ENCODE measurements around the gene FBXO2.

FBXO2 gene

DNA sequence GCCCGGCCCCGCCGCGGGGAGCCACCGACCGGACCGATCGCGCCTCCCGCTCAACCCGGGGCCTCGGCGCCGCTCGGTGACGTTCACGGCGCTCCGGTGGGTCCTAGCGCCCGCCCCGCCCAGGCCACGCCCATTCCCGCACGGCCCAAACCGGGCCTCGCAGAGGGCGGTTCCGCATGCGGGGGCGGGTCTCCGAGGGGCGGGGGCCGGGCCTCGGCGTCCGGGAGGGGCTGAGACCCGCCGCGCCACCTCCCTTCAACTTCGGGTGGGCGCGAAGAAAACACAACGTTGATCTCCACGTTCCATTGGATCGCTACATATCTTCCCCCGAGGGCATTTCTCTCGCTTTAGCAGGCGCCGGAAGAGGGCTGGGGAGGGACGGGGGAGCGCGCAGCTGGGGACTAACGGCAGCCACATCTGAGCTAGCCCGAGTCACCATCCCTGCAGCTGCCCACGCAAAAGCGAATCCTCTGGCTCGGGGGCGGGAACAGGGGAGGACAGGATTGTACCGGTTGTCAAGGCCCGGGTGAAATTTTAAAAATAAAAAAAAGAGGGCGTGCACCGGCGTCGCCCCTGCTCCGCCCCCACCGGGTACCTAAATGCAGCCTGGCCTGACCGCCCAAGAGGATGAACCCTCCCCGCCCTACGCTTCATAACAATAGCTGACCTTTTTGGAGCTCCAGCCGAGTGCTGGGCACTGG lies 27.0 kb upstream of the FBXO2 start, which contains the start of gene MAD2L2:
Gene MAD2L2 (minus strand): TSS at position 78 of the 701 bp plus-strand sequence. CDS start 547 bp downstream, outside the sequence.
- Histone ChIP-seq H3K4me3 (ENCODE audit: severe bottlenecking) (peak within 1 kb of the TSS; percentile 68), H3K27me3 (ENCODE audit: insufficient read depth, poor library complexity, severe bottlenecking) (no peaks in the 10 kb centered on the region), H3K4me1 (ENCODE audit: insufficient read depth, poor library complexity, severe bottlenecking) (no peaks in the 10 kb centered on the region), H3K27ac (ENCODE audit: poor library complexity, severe bottlenecking) (peak within 1 kb of the TSS; percentile 37), H3K36me3 (ENCODE audit: low read depth) (peaks cover 14% of the 10 kb centered on the region), H3K9me3 (ENCODE audit: severe bottlenecking) (no peaks in the 10 kb centered on the region)
- DNase-seq (ENCODE audit: low spot score): peak; percentile 80
- TF ChIP-seq, protein P1, sequence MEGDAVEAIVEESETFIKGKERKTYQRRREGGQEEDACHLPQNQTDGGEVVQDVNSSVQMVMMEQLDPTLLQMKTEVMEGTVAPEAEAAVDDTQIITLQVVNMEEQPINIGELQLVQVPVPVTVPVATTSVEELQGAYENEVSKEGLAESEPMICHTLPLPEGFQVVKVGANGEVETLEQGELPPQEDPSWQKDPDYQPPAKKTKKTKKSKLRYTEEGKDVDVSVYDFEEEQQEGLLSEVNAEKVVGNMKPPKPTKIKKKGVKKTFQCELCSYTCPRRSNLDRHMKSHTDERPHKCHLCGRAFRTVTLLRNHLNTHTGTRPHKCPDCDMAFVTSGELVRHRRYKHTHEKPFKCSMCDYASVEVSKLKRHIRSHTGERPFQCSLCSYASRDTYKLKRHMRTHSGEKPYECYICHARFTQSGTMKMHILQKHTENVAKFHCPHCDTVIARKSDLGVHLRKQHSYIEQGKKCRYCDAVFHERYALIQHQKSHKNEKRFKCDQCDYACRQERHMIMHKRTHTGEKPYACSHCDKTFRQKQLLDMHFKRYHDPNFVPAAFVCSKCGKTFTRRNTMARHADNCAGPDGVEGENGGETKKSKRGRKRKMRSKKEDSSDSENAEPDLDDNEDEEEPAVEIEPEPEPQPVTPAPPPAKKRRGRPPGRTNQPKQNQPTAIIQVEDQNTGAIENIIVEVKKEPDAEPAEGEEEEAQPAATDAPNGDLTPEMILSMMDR (IDR thresholded peaks at IDR 0.05; ENCODE audit: poor library complexity, severe bottlenecking): no peak
- peak; percentile 89 for ATAC-seq (ENCODE audit: low read depth)

DNA sequence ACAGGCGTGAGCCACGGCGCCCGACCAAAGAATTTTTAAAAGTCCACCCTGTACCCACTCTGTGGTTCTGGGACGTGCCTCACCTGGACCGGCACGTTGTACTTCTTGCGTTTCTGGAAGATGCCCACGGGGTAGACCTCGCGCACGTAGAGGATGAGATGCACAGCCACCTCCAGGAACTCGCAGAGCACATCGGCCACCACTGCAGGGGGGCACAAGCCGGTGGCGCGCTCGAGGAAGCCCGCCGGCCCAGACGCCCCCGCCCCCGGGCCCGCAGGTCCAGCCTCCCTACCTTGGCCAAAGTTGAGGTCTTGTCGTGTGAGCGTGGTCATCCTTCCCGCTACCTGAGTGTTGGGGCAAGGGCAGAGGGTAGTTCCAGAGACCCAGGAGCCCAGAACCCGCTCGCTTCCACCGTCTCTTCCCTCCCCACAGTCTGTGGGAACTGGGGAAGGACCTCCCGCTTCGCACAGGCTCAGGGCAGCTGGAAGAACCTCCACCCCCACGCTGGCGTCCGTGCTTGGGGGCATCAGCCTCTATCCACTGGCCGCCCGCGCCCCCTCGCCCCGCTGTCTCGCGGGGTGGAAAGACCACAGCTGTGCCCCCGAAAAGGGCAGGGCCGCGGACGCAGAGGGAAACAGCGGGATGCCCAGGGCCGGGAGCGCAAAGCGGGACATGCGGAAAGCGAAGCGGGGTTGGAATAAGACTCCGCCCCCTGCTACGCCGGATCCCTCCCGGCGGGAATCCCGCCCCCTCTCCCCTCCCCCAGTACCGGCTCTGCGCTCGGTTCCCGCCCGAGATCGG lies 26.2 kb upstream of the FBXO2 start:
- H3K4me3 ChIP-seq (ENCODE audit: severe bottlenecking): peak overlapping the region; percentile 68
- peak; percentile 55 for ATAC-seq (ENCODE audit: low read depth)
- H3K4me1 ChIP-seq (ENCODE audit: insufficient read depth, poor library complexity, severe bottlenecking): no peaks in the 10 kb centered on the region
- H3K27ac ChIP-seq (ENCODE audit: poor library complexity, severe bottlenecking): peak overlapping the region; percentile 37
- H3K9me3 ChIP-seq (ENCODE audit: severe bottlenecking): no peaks in the 10 kb centered on the region
- no peak for DNase-seq (ENCODE audit: low spot score)
- peaks cover 16% of the 10 kb centered on the region for H3K36me3 ChIP-seq (ENCODE audit: low read depth)
- H3K27me3 ChIP-seq (ENCODE audit: insufficient read depth, poor library complexity, severe bottlenecking): no peaks in the 10 kb centered on the region
- TF ChIP-seq, protein P1 (IDR thresholded peaks at IDR 0.05; ENCODE audit: poor library complexity, severe bottlenecking): no peak

DNA sequence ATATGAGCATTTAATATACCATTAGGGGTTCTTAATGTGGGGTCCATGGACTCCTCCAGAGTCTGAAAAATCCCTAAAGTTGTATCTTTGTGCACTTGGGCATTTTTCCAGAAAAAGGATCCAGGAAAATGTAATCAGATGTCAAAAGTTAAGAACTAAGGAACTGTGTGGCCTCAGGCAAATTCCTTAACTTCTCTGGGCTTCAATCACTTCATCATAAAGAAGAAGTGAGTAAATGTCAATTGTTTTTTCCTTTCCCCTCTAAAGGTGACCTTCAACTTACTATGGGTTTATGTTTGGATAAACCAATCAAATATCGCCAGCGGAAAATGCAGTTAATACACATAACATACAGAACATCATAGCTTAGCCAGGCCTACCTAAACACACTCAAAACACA lies 24.2 kb upstream of the FBXO2 start:
- no peak for DNase-seq (ENCODE audit: low spot score)
- Histone ChIP-seq H3K4me3 (ENCODE audit: severe bottlenecking) (no peak overlapping the region), H3K27ac (ENCODE audit: poor library complexity, severe bottlenecking) (no peak overlapping the region), H3K9me3 (ENCODE audit: severe bottlenecking) (no peaks in the 10 kb centered on the region), H3K4me1 (ENCODE audit: insufficient read depth, poor library complexity, severe bottlenecking) (no peaks in the 10 kb centered on the region), H3K27me3 (ENCODE audit: insufficient read depth, poor library complexity, severe bottlenecking) (no peaks in the 10 kb centered on the region), H3K36me3 (ENCODE audit: low read depth) (peaks cover 29% of the 10 kb centered on the region)
- no peak for ATAC-seq (ENCODE audit: low read depth)
- TF ChIP-seq, protein P1 (IDR thresholded peaks at IDR 0.05; ENCODE audit: poor library complexity, severe bottlenecking): no peak

DNA sequence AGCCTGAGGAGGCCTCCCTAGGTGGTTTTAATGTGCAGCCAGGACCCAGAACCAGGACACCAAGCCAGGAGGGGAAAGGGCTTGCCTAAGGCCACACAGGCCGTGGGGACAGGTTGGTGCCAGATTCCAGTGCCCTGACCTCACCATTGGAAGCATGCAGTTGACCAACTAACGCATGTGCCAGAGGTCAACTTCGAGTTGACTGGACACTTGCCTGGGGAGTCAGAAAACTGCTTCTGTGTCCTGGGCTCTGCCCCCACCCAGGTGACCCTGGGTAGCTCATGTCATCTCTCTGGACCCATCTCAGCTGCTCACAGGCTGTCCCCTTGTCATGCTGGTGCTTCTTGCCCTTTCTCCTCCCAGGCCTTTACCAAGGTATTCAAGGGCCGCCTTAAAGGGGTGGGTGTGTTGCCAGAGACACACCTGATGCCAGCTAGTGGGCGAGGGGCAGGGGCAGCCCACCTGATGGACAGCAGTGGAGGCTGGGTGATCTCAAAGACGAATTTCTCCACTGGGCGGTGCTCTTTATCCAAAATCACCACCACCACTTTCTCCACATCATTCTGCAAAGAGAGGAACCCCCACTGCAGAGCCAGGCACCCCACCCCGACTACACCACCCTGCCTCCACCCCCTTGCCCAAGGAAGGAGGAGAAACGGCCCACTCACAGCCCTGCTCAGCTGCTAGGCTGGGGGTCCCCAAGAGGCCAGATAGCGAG lies 22.3 kb upstream of the FBXO2 start:
- no peak for DNase-seq (ENCODE audit: low spot score)
- Histone ChIP-seq H3K4me1 (ENCODE audit: insufficient read depth, poor library complexity, severe bottlenecking) (no peaks in the 10 kb centered on the region), H3K27ac (ENCODE audit: poor library complexity, severe bottlenecking) (no peak overlapping the region), H3K4me3 (ENCODE audit: severe bottlenecking) (no peak overlapping the region), H3K36me3 (ENCODE audit: low read depth) (peaks cover 29% of the 10 kb centered on the region), H3K27me3 (ENCODE audit: insufficient read depth, poor library complexity, severe bottlenecking) (no peaks in the 10 kb centered on the region), H3K9me3 (ENCODE audit: severe bottlenecking) (no peaks in the 10 kb centered on the region)
- ATAC-seq (ENCODE audit: low read depth): no peak
- TF ChIP-seq, protein P1 (IDR thresholded peaks at IDR 0.05; ENCODE audit: poor library complexity, severe bottlenecking): no peak

Measured in RWPE2 (cell line).